Astrocyte of the spinal cord (primary cell): ENCODE measurements around the gene TENM4.

Experiments used
- DNase-seq: peaks from one replicate; pipeline ENCODE4 v3.0.0; 2011; ENCODE audit warnings: low read depth, low spot score
- H3K4me3 ChIP-seq: 2 replicates; pipeline ENCODE4 v1.5.1; 2011; ENCODE audit warnings: low read depth, mild to moderate bottlenecking, low read length, moderate library complexity
- CTCF ChIP-seq: IDR thresholded peaks from 2 replicates; pipeline ENCODE4 v1.5.1; 2012; ENCODE audit warnings: low read depth, mild to moderate bottlenecking, low read length, inconsistent platforms
- in situ Hi-C: cut with HindIII; loops from 2 replicates; pipeline ENCODE4 v1.10.0; 2017; ENCODE audit warnings: low sequenced_read_pairs

TENM4 gene

DNA sequence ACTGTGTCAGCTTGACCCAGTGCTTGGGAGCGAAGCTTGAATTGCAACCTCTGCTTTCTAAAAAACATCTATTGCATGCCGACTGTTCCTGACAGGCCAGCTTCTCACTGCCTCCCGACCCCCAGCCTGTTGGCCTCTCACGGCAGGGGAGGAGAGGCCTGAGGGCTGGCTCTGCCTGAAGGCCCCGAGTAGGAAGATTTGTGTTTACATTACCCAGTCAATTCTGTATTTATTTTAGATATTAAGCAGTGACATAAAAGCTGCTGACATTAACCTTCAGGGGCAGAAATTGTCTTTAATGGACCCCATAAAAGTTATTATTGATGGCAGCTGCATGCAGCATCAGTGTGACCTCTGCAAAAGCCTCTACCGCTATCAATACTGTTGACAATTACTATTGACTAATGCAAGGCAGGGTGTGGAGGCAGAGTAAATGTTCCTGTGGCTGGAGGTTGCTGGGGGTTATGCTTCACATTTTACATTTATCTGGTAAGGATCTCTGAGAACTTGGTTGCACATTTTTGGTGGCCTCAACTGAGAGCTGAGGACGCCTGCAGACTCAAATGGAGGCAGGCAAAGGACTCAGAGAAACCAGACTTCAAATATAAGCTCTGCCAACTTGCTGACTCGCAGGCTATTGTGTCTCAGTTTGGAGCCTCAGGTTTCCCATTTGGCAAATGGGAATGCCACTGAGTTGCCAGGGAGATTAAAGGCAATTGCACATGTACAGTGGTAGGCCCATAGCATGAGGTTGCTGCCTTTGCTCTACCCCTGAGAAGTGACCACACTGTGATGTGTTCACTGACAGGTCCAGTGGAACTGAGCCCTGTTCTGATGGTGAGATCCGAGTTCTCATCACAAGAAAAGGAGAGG lies 380.5 kb downstream of the TENM4 start:
- in situ Hi-C loops = no loop called here
- no peak for DNase-seq
- no peak for TF ChIP-seq CTCF
- H3K4me3 ChIP-seq = no peak overlapping the region

DNA sequence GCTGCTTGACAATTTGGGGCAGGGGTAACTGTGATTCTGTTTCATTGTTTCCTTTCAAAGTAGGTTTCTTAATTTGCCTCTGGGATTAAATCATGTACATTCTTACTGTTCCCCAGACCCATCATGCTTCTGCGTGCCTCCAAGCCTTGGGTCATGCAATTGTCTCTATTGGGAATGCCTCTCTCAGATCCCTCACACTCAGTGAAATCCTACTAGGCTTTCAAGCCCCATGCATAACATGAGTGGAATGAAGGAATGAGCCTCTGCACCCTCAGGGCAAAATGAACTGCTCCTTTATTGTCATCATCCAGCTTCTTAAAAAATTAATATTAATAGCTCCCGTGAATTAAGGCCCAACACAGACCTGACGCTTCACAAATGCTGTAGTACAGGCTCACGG lies 381.7 kb downstream of the TENM4 start:
- in situ Hi-C loops = no loop called here
- no peak for TF ChIP-seq CTCF
- no peak for DNase-seq
- no peak overlapping the region for H3K4me3 ChIP-seq

- DNase-seq = peak; percentile 81
- TF ChIP-seq CTCF = peak; percentile 43
- no peak overlapping the region for H3K4me3 ChIP-seq
- in situ Hi-C loops = no loop called here
These were observed 384.8 kb downstream of the TENM4 start for GRCh38 chr11:79055856-79056631.

DNA sequence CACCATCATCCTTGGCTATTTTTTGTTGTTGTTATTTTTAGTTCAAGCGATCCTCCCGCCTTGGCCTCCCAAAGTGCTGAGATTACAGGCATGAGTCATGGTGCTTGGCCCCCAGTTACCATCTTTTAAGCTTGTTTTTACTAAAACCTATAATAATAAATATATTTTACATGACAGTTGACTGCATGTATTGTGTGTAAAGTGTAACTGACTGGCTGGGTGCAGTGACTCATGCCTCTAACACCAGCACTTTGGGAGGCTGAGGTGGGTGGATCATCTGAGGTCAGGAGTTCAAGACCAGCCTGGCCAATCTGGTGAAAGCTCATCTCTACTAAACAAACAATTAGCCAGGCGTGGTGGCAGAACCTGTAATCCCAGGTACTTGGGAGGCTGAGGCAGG lies 386.2 kb downstream of the TENM4 start:
- H3K4me3 ChIP-seq = no peak overlapping the region
- in situ Hi-C loops = no loop called here
- no peak for TF ChIP-seq CTCF
- peak; percentile 82 for DNase-seq

DNA sequence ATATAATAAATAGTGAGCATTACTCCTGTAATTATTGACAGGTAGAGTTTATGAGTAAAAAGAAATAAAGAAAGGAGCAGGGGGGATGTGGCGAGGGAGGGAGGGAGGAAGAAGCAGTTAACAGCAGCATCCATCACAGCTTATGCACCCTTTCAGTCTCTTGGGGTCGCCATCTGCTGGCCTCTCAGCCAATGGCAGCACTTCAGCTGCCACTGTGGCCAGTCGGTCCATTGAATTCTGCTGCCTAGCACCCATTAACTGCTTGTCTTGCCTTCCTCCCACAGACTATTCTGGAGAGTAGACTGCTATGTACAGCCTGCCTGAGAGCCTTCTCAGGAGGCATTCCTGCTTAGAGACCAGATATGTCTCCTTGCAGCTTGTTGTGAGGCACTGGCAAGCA lies 388.3 kb downstream of the TENM4 start:
- peak; percentile 53 for TF ChIP-seq CTCF
- no peak overlapping the region for H3K4me3 ChIP-seq
- peak; percentile 35 for DNase-seq
- in situ Hi-C loops = no loop called here

GRCh38 chr11:79050786-79051185 lies 390.0 kb downstream of the TENM4 start:
- in situ Hi-C loops = no loop called here
- TF ChIP-seq CTCF = no peak
- H3K4me3 ChIP-seq = no peak overlapping the region
- no peak for DNase-seq
